Measurements from ENCODE around the gene FOXP1.
A peak's percentile ranks its signal among the peaks of the same experiment; 100 is the strongest.

FOXP1 gene

GRCh38 chr3:71064291-71064955 is 519.1 kb downstream of the FOXP1 start:
- DNase-seq, result peak; percentile 53

- peak; percentile 42 for DNase-seq
Measured at GRCh38 chr3:71063773-71064290, 519.7 kb downstream of the FOXP1 start.

- DNase-seq, result no peak
Measured at GRCh38 chr3:71062952-71063772, 520.4 kb downstream of the FOXP1 start.

GRCh38 chr3:71062037-71062932 is 521.2 kb downstream of the FOXP1 start:
- DNase-seq, result no peak

GRCh38 chr3:71061581-71061980 is 521.9 kb downstream of the FOXP1 start:
- no peak for DNase-seq

- no peak for DNase-seq
Measured at GRCh38 chr3:71061037-71061436, 522.5 kb downstream of the FOXP1 start.

- no peak for DNase-seq
Measured at GRCh38 chr3:71060536-71060935, 523.0 kb downstream of the FOXP1 start.

GRCh38 chr3:71057526-71057894 is 526.0 kb downstream of the FOXP1 start:
- DNase-seq, result no peak

GRCh38 chr3:71056327-71056726 is 527.2 kb downstream of the FOXP1 start:
- DNase-seq, result no peak

GRCh38 chr3:71055257-71056001 is 528.1 kb downstream of the FOXP1 start:
- DNase-seq, result no peak

- no peak for DNase-seq
Measured at GRCh38 chr3:71054312-71054711, 529.2 kb downstream of the FOXP1 start.

- no peak for DNase-seq
Measured at GRCh38 chr3:71053495-71053894, 530.0 kb downstream of the FOXP1 start.

GRCh38 chr3:71052716-71053115 is 530.8 kb downstream of the FOXP1 start:
- no peak for DNase-seq

GRCh38 chr3:71051893-71052687 is 531.4 kb downstream of the FOXP1 start:
- DNase-seq, result no peak

- no peak for DNase-seq
Measured at GRCh38 chr3:71051259-71051595, 532.3 kb downstream of the FOXP1 start.

- no peak for DNase-seq
Measured at GRCh38 chr3:71050538-71051258, 532.8 kb downstream of the FOXP1 start.

- DNase-seq, result no peak
Measured at GRCh38 chr3:71050166-71050537, 533.4 kb downstream of the FOXP1 start.

GRCh38 chr3:71048948-71049347 is 534.6 kb downstream of the FOXP1 start:
- DNase-seq, result no peak

- no peak for DNase-seq
Measured at GRCh38 chr3:71047616-71048531, 535.7 kb downstream of the FOXP1 start.

- no peak for DNase-seq
Measured at GRCh38 chr3:71046791-71047190, 536.7 kb downstream of the FOXP1 start.
